H4 (cell line): Measurements from ENCODE around the gene MEGF9. TPM values are rescaled to one million over a fixed set of nuclear protein-coding genes. Genes with fewer than 3 reads are reported as not detected.

Experiments
- DNase-seq: peaks from one replicate; pipeline ENCODE4 v3.0.0-alpha.2; 2015; ENCODE audit warnings: low spot score
- total RNA-seq: library from RNA; depleted of rRNA; stranded (reverse); fragments of >200 nt; shearing (Covaris generic); gene quantifications from 2 replicates; pipeline ENCODE4 v1.2.3, GENCODE V29; 2014

Gene MEGF9
- total RNA-seq, 1 experiment from 2014 or later = 10.1 TPM

DNA sequence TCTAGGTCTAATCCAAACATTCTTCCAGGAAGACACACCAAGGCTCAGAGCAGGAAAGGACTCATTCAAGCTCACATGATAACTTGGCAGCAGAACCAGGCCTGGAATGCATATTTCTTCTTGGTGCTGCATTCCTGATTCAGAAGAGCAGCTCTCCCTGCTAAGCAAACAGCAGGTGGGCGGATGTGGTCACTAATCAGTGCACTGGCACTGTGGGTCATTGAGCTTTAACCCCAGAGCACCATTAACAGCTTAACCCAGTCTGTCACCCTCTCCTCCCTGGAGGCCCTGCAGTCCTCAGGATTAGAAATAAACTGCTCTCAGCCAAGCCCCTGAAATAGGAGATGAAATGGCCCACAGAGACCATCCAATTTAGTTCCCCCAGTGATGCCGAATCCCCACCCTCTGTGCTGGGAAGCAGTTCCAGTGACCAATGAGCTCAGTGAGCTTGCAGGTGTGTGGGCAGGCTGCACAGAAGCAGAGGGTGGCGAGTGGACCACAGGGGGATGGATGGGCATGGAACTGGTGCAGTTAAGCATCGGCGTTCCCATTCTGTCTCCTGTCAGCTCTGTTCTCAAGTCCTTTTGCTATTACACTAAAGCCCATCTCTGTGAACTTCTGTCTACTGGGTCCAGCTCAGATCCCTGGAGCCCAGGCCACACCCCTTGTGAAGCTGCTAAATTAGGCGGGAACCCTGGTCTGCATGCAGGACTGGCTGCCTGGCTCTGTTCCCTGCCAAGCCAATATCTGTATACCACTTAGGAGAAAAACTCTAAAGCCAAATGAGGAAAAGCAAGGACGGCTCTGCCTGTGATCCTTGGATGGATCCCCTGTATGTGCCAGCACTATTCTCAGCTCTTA, 16.6 kb upstream of the MEGF9 start:
- DNase-seq = peak; percentile 85

DNA sequence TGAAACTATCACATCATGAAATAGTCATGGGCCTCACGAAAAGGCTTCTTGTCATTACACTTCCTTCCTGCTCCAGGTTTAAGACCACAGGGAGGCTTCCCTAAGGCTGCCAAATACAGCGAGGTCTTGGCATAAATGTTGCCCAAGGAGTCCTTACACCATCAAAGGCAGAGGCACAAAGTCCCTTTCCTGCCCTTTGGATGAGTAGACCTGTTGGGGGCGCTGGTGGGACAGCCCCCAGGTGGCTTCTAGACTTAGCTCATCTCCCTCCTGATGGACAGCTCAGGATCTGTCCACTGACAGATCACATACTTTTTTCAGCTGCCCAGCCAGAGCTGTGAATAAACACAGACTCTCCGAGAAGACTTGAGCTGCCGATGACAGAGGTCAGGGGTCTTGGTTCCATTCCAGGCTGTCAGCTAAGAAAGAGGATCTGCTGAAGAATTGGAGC, 15.5 kb upstream of the MEGF9 start:
- DNase-seq = no peak

DNA sequence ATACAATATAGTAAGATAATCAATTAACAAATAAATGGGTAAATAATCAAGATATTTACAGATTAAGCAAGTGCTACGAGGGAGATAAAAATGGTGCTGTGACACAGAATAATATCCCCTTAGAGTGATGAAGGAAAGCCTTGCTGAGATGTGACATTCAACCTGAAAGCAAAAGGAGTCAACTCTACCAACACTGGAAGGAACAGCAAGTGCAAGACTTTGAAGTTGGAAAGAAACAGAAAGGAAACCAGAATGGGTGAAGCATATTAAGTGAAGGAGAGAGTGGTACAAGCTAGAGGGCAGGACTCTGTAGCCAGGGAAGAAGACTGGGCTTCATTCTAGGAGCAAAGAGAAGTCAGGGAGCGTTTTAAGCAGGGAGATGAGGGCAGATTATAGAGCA, 12.2 kb upstream of the MEGF9 start:
- DNase-seq = no peak

DNA sequence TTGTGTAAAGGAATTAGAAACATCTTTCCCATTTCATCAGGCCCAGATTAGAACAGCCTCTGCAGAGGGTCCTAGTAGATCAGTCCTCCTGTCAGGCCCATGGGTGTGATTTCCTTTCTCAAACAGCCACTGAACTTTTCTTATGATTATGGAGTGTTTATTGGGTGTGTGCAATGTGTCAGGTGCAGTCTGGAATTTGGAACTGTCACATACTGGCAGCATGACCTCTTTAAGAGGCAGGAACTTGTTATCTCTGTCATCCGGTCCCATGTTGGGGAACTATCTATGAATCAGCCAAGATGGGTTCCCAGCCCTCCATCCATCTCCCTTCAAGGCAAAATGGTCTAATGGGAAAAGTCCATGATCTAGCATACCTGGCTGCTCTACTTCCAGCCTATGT, 11.6 kb upstream of the MEGF9 start:
- DNase-seq = no peak

DNA sequence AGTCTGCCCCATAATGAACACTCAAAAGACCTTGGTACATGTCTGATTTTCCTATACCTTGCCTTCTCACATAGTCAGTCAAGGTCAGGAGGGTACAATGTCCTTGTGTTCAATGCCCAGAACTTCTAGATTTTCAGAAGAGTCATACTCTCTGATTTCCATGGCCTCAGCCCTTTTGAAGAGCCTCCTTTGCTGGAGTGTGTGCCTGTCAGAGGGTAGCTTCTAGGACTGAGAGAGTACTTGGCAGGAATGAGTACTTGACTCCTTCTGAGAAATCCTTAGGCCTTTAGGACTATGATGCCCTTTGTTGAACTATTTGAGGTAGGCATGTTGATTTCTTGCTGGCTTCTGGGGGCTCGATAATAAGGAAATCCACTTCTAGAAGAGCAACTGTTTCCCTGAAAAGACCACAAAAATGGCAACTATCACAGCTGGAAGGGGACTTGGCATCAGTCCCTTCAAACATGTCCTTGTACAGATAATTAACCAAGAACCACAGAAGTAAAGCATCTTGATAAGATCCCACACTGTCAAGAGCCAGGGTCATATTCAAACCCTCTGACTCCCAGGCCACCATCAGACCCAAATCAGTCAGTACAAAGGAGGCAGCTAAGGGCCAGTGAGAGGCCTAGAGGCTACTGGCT, 10.6 kb upstream of the MEGF9 start:
- DNase-seq = no peak

DNA sequence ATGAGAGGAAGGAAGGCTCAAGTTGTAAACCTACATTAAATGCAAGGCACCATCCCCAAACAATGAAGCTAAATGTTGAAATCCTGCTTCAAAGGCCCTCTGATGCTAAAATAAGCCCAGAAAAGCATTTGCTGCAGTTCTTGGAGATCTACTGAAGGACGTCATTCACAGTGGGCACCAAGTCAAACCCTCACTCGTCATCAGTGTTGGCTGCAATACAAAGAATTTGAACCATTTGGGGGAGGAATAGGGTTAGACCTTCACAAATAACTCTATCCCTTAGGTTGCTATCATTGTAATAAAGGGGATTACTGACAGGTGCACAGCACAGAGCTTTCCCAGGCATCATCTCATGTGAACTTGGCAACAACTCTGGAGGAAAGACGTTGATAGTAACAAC, 9.3 kb upstream of the MEGF9 start:
- DNase-seq = no peak

DNA sequence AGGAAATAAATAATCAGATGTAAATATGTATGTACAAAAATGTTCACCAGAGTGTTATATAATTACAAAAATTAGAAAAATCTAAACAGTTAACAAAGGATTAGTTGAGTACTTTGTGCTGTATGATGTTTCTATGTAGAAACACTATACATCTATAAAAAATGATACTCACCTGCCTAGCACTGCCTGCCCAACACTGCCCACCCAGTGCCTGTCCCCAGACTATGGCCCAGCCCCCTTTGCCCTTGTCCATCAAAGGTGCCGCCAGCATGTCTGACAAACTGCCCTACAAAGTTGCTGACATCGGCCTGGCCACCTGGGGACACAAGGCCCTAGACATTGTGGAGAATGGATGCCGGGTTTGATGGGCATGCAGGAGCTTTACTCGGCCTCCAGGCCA, 6.1 kb upstream of the MEGF9 start:
- no peak for DNase-seq

DNA sequence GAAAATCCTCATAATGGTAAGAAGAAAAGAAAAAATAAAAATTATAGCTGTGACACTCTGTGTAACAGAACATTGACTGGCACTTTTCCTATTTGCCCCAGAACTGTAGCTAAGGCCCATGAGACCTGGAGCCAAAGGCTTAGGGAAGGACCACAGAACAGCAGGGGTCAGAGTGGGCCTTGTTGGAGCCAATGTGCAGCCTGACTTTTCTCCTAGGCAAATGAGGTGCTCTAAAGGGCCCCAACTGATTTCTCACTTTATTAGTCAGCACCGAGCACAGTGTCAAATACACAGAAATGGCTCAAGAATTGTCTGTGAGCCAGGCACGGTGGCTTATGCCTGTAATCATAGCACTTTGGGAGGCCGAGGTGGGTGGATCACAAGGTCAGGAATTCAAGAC, 4.0 kb upstream of the MEGF9 start:
- no peak for DNase-seq

DNA sequence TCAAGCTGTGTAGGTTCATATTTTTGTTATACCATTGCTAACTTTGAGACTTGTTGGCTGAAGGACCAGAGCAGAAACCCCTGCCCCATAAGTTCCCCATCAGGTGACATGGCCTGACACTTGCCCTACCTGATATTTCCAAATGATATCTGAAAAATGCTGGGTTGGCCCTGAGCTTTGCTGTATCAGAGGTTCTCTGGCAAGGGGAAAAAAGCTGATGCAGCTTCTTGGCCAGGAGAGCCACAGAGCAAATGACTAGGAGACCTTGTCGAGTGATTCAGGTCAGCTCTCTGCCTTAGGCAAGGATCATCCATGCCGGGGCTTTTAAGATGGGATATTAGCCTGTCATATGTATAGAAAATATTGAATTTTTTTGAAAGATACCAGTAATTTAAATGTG, 2.9 kb upstream of the MEGF9 start:
- no peak for DNase-seq

DNA sequence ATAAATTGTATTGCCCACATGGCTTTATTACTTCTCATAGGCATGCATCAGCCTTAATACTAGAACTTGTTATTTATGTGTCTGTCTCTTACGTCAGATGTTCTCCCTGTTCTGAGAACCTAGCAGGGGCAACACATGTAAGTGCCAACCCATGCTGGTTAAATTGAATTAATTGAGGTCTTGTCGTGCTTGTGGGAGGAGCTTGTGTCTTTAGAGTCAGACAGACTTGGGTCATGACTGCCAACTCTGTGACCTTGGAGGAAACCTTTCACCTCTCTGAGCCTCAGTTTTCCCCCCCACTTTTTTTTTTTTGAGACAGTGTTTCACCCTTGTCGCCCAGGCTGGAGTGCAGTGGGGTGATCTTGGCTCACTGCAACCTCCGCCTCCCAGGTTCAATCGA, 2.2 kb upstream of the MEGF9 start:
- DNase-seq = no peak

DNA sequence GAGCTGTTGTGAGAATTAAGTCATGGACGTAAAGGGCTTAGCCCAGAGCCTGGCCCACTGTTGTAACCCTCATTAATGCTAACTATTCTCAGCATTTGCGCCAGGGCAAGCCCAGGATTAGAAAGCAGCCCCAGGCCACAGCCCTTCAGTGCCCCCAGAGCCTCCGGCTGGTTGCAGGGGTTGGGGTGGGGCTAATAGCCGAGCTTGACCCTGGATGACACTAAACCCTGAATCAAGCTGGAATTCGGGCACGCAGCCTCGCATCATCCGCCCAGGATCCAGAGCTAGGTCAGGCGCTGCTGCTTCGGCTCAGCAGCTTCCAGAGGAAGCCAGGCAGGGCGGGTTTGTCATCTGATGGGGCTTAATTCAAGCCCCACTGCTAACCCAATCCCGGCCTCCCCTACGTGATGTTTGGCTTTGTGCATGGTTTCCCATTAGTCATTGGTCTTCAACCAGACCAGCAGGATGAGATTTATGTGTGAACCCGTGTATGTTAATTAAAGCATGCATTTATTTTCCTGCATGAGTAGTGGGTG, 1.2 kb upstream of the MEGF9 start:
- peak; percentile 49 for DNase-seq

DNA sequence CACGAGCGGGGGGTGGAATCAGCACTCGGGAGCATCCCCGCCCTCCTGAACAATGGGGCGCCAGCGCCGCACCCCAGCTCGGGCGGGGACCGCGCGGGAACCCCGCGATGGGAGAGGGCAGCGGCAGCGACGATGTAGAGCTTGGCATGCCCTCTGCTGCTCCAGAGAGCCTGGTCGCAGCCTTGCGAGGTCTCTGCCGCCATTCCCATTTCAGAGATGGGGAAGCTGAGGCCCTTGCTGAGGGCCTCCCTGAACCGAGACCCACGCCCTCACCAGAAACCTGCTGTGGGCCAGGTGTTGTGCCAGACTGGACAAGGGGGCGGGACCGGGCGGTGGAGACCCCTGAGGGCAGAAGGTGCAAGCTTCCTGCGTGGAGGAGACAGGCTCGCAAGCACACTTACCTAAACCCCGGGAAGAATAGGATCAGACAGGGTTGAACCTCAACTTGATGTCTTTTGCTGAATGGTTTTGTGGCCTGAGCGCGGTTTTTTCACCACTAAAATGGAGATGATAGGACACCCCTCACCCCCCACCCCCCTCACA, 647 bp upstream of the MEGF9 start:
- DNase-seq = no peak

DNA sequence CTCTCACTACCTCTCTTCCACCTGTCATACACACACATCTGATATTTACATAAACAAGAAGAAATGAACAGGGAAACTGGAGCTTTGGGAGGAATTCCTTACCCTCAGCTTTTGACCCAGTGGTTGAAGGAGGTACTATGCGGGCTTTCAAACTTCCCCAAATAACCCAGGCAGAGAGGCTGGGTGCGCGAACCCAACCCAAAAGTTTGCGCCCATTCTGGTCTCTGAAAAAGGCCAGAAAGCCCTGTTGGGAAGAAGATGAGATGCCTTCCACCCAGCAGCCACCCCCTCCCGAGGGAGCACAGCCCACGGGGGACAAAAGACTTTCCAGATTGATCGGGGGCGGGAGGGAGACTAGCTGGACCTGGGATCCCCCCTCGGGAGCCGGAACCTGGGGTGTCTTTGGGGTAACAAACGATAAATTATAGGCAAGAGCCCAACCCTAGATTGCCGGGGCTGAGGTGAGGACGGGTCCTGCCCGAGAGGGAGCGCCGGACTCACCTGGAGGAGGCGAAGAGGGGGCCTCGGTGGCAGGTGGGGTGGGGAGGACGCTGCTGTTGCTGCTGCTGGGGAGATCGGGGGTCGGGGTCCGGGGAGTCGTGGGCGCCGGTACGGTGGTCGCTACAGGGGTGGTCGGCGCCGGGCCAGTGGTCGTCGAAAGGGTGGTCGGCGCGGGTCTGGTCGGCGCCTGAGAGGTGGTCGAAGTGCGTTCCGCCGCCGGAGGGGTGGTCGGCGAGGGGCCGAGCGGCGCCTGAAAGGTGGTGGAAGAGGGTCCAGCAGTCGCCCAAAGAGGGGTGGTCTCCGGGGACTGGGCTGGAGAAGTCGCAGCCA, 798 bp downstream of the MEGF9 start:
- DNase-seq = no peak

DNA sequence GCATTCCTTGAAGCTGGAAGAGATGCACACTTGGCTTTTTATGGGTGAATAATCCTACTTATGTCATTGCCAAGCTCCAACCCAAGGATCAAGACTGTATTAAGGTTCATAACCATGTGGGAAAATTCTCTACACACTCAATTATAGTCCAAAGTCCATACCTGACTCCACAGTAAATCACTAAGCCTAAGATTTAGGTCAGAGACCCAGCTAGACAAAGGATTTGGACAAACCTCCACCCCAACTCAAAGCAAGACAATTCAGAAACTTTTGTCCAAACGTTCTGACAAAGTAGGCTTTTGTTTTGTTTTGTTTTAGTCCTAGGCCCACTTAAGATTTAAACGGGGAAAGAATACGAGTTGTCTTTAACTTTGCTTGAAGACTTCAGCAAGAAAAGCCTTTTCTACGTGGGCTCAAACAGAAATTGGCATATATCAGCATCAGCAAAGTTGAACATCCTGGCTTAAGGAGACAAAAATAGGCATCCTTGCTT, 1.7 kb downstream of the MEGF9 start:
- no peak for DNase-seq

DNA sequence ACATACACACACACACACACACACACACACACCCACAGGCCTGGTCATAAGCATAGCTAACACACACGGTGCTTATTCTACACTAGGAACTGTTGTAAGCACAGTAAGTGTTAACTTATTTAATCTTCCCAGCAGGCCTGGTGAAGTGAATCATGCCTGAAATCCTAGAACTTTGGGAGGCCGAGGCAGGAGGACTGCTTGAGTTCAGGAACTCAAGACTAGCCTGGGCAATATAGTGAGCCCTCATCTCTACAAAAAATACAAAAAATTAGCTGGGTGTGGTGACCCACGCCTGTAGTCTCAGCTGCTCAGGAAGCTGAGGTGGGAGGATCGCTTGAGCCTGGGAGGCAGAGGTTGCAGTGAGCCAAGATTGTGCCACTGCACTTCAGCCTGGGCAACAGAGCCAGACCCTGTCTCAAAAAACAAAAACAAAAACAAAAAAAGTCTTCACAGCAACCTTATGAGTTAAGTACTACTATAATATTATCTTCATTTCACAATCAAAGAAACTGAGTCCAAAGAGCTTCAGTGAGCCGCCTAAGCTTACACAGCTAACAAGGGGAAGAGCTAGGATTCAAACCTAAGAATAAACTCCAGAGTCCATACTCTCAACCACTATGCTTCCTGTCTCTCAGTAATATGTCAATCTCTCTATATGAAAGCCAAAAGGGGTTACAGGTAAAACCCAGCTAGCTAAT, 2.3 kb downstream of the MEGF9 start:
- no peak for DNase-seq

DNA sequence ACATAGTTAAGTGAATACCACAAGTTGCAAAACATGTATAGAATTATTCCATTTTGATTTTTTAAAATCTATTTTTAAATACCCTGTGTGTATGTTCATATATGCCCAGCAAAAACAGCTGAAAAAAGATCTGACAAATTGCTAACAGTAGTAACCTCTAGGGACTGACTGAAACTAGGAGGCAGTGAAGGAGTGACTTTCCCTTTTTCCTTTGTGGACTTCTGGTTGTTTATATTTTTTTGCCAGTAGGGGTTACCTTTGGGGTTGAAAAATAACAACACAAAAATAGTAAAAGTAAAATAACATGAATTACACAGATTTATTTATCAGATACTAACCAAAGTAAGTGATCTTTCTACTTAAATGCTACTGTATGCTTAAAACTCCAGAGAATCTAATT, 2.9 kb downstream of the MEGF9 start:
- DNase-seq = no peak

DNA sequence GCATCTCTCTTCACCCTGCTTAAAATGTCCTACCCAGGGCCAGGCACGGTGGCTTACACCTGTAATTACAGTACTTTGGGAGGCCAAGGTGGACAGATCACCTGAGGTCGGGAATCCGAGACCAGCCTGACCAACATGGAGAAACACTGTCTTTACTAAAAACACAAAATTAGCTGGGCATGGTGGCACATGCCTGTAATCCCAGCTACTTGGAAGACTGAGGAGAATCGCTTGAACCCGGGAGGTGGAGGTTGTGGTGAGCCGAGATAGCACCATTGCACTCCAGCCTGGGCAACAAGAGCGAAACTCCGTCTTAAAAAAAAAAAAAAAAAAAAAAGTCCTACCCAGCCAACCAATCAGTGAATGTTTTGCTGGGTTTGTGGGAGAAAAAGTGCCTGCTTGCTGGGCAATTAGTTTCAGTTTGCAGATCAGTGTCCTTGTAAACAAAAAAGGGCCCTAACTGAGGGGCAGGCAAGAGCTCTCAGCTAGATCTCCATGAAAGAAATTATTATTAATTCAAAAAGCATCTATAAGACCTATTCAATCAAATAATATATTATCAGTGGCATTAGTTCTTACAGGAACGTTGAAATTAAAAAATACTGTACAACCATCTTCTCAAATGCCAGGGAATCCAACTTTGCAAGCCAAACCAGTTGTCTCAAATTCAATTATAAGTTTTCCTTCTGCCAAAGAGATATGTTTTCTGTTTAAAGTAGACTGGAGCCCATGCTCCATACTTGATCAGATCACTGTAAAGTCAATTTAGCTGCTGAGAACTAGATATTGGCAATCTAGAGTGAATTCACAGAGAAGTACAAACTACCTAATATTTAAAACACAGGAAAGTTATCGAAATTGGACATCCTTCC, 3.9 kb downstream of the MEGF9 start:
- DNase-seq = peak; percentile 77

DNA sequence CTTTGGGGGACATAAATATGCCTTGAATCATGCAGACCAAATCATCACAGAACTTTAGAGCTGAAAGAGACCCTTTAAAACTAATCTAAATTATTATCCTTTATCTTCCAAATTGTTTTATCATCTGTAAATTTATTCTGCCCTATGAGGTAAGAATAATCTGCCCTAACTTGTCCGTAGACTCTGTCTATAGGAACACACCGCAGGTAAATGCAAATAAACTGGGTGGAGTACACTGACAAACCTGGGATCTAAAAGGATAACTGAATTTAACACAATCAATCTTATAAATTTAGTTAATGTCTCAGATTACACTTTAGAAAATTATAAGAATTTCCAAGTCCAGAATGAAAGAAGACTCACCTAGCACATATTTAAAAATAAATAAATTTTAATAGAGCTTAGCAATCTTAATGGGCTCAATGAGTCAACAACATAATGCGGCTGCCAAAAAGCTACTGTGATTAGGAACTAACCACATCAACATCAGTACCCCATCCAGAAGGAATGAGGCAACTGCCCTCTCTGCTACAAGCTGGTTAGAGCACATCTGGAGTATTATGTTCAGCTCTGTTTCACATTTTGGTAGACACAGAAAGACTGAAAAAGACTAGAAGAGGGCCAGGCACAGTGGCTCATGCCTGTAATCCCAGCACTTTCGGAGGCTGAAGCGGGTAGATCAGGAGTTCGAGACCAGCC, 5.6 kb downstream of the MEGF9 start:
- DNase-seq = peak; percentile 80

DNA sequence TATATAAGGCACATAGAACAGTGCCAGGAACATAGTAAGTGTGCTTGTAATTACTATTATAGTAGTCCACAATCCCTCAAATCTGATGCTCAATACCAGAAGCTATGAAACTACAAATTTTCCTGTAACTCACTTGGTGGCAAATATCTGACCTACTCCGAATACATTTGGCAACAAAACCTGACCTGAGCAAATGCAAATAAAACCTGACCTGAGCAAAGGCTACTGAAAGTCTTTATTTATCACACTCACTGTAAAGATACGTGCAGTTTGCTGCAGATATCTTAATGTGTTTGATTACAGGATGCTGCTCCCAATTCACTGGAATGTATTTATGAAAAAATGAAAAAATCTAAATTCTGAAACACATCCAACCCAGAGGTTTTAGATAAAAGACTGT, 7.1 kb downstream of the MEGF9 start:
- DNase-seq = no peak

DNA sequence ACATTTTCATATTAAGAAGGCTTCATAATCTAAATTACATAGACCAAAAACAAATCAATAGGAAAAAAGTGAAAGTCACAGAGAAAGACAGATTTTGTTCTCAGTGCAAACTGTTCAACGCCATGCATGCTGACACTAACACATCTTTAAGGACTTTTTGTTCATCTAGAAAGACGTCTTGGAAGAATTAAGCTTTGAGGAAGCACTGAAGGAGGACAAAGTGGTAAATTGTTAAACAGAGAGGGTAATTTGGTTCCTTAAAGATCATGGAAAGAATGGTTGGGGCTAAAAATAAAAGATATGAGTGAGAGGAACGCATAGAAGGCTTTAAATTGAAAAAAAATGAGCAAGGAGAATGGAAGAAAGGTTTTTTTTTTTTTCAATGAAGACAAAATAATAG, 9.1 kb downstream of the MEGF9 start:
- no peak for DNase-seq
